GM12878 (cell line): ENCODE measurements around the gene PRRC1. TPM values are rescaled to one million over a fixed set of nuclear protein-coding genes. Genes with fewer than 3 reads are reported as not detected.

Source experiments
- ASH2L ChIP-seq: fragments of 300-600, 200-600 bp; sonication (generic); IDR thresholded peaks from 2 replicates; pipeline ENCODE4 v1.6.1; 2017; ENCODE audit warnings: low read depth, mild to moderate bottlenecking, borderline replicate concordance
- ATF7 ChIP-seq: fragments of 450-650 bp; IDR thresholded peaks from 2 replicates; pipeline ENCODE4 v1.6.1; 2016; ENCODE audit warnings: low read depth, mild to moderate bottlenecking
- BCLAF1 ChIP-seq: fragments of 450-650 bp; IDR thresholded peaks from 2 replicates; pipeline ENCODE4 v1.6.1; 2017; ENCODE audit warnings: antibody characterized with exemption, mild to moderate bottlenecking, moderate library complexity
- BRCA1 ChIP-seq: IDR thresholded peaks from 2 replicates; pipeline ENCODE4 v1.6.1; 2011; ENCODE audit warnings: low read depth, low read length, improper control_type of control experiment
- EGR1 ChIP-seq, 2 experiments: IDR thresholded peaks; 1 replicate in 1 of 2; 2 replicates in 1 of 2; pipeline ENCODE4 v1.6.1; 2011 to 2012; ENCODE audit warnings: low read depth in 2 of 2, low read length in 2 of 2, borderline replicate concordance in 1 of 2, mild to moderate bottlenecking in 1 of 2, moderate library complexity in 1 of 2
- ETV6 ChIP-seq, 2 experiments: fragments of 450-650 bp in 1 of 2; IDR thresholded peaks in 1 of 2; conservative IDR thresholded peaks in 1 of 2; 2 replicates each; pipeline ENCODE4 v1.6.1; 2014; ENCODE audit warnings: antibody characterized with exemption in 1 of 2, borderline replicate concordance in 1 of 2, low read depth in 1 of 2, mild to moderate bottlenecking in 1 of 2, moderate library complexity in 1 of 2
- FOXK2 ChIP-seq: fragments of 450-650 bp; IDR thresholded peaks from 2 replicates; pipeline ENCODE4 v1.6.1; 2017; ENCODE audit warnings: mild to moderate bottlenecking, moderate library complexity
- JUND ChIP-seq: IDR thresholded peaks from 2 replicates; pipeline ENCODE4 v1.6.1; 2012; ENCODE audit warnings: low read depth, mild to moderate bottlenecking, low read length, improper control_type of control experiment, moderate library complexity
- KLF5 ChIP-seq: fragments of 450-650 bp; IDR thresholded peaks from 2 replicates; pipeline ENCODE4 v1.6.1; 2014; ENCODE audit warnings: mild to moderate bottlenecking; ENCODE audit not compliant: partially characterized antibody
- MEF2B ChIP-seq: fragments of 450-650 bp; IDR thresholded peaks from 2 replicates; pipeline ENCODE4 v1.6.1; 2018; ENCODE audit warnings: mild to moderate bottlenecking, moderate library complexity; ENCODE audit not compliant: partially characterized antibody, poor library complexity, severe bottlenecking
- NR2C1 ChIP-seq: fragments of 450-650 bp; IDR thresholded peaks from 2 replicates; pipeline ENCODE4 v1.6.1; 2017; ENCODE audit warnings: antibody characterized with exemption, mild to moderate bottlenecking, moderate library complexity
- POLR2A ChIP-seq: IDR thresholded peaks from 2 replicates; pipeline ENCODE4 v1.6.1; 2011; ENCODE audit warnings: low read depth, mild to moderate bottlenecking, low read length
- SIN3A ChIP-seq: IDR thresholded peaks from 2 replicates; pipeline ENCODE4 v1.6.1; 2012; ENCODE audit warnings: low read depth, low read length, improper control_type of control experiment
- SMAD1 ChIP-seq: fragments of 450-650 bp; IDR thresholded peaks from 2 replicates; pipeline ENCODE4 v1.6.1; 2018; ENCODE audit warnings: mild to moderate bottlenecking, low read depth; ENCODE audit not compliant: partially characterized antibody
- SMAD5 ChIP-seq: IDR thresholded peaks from 2 replicates; pipeline ENCODE4 v1.6.1; 2016; ENCODE audit warnings: antibody characterized with exemption, low read depth
- TCF7 ChIP-seq: IDR thresholded peaks from 2 replicates; pipeline ENCODE4 v1.6.1; 2014; ENCODE audit warnings: antibody characterized with exemption, borderline replicate concordance
- WRNIP1 ChIP-seq: IDR thresholded peaks from 2 replicates; pipeline ENCODE4 v1.6.1; 2011; ENCODE audit warnings: low read depth, low read length, improper control_type of control experiment, borderline replicate concordance
- ZNF384 ChIP-seq: IDR thresholded peaks from 2 replicates; pipeline ENCODE4 v1.6.1; 2012; ENCODE audit warnings: low read depth, mild to moderate bottlenecking, low read length, improper control_type of control experiment, borderline replicate concordance
- ZZZ3 ChIP-seq: IDR thresholded peaks from 2 replicates; pipeline ENCODE4 v1.6.1; 2011; ENCODE audit warnings: low read depth; ENCODE audit not compliant: control insufficient read depth, insufficient read length
- polyA plus RNA-seq, 11 experiments: library from polyadenylated mRNA; depleted of rRNA in 4 of 11; unstranded in 6 of 11; stranded (reverse) in 5 of 11; fragments of >200 nt; fragmentation: Nextera tagmentation in 4 of 11; fragmentation: Illumina TruSeq in 1 of 11; extraction: Ambion mirVana in 4 of 11; extraction: Trizol in 1 of 11; gene quantifications; 1 replicate in 1 of 11; 2 replicates in 10 of 11; pipeline versions ENCODE4 v1.2.1 to v1.2.3, GENCODE V29; 2011 to 2016; ENCODE audit warnings: inconsistent platforms in 2 of 11, missing spikeins in 2 of 11, low read depth in 1 of 11
- total RNA-seq, 4 experiments: library from RNA; depleted of rRNA in 3 of 4; stranded (reverse); fragments of >200 nt in 3 of 4; fragmentation: Illumina TruSeq in 1 of 4; extraction: Trizol in 1 of 4; gene quantifications; 2 replicates each; pipeline versions ENCODE4 v1.2.1 to v1.2.3, GENCODE V29; 2013 to 2021
- TF ChIP-seq, protein P1 (sequence below): IDR thresholded peaks from 2 replicates; pipeline ENCODE4 v1.6.1; 2012; ENCODE audit warnings: low read depth, low read length, improper control_type of control experiment
- TF ChIP-seq, protein P2 (sequence below): fragments of 450-650 bp; formaldehyde crosslinking; IDR thresholded peaks from 2 replicates; pipeline ENCODE4 v1.5.0; 2022; ENCODE audit warnings: mild to moderate bottlenecking, missing genetic modification characterization
- TF ChIP-seq, protein P3 (sequence below): IDR thresholded peaks from 2 replicates; pipeline ENCODE4 v1.6.1; 2011; ENCODE audit warnings: borderline replicate concordance, low read depth, mild to moderate bottlenecking, moderate library complexity, low read length; ENCODE audit not compliant: insufficient read depth, poor library complexity, severe bottlenecking

Gene PRRC1
- total and polyA plus RNA-seq, 10 of the 15 experiments (the other 5 are each of a cell fraction or from before 2014, with no cell fraction given): 19.0 to 54.5 (median 31.0) TPM

DNA sequence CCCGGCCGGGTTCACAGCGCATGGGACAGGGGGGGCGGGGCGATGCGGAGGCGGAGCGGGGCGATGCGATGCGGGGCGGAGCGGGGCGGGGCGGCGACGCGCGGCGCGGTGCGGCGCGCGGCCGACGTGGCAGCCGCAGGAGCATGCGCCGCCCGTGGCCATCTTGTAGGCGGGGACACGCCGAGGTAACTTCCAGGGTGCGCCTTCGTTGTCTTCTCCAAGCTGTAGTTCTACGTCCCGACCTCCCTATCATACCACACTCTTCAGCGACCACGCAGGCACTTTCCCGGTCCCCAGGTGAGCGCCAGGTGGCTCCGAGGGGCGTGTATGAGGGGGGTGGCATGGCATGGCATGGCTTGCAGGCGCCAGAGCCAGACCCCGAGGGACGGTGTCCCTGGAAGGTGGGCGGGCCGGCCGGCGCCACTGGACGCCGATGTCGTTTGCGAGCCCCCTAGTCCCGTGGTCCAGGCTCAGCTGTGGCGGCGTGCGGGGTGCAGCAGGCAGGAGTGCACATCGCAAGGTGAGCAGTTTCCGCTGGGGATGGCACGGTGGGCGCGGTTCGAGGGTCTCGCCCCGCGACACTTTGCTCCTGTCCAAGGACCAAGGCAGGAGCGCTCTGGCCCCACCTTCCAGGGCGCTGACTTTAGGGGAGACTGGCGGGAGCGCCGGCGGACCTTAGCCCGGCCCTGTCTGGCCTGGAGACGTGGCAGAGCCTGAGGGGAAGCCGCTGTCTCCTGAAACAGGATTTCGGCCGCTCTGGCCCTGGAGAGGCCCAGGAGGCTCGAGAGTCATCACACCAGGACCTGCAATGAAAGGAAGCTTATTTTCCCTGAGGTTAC lies at the start of gene PRRC1 (continued):
- TF ChIP-seq, protein P1, sequence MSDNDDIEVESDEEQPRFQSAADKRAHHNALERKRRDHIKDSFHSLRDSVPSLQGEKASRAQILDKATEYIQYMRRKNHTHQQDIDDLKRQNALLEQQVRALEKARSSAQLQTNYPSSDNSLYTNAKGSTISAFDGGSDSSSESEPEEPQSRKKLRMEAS: peak; percentile 9; the same call in 1 of the 2 replicates
- TF ChIP-seq FOXK2 (no peak), SIN3A (no peak), ETV6 (conservative IDR thresholded peaks at IDR 0.05 in 1 of 2, IDR thresholded peaks at IDR 0.05 in 1 of 2; ENCODE audit: borderline replicate concordance in 1 of 2, low read depth in 1 of 2) (no peak), ATF7 (no peak), ASH2L (no peak), MEF2B (no peak), JUND (no peak), SMAD1 (no peak), POLR2A (peak; percentile 89), ZZZ3 (no peak), KLF5 (no peak), NR2C1 (0 out of 2 replicates have a peak, but pooled peaks have one; percentile 8), ZNF384 (no peak), SMAD5 (no peak; the same call in 1 of the 2 replicates), BRCA1 (no peak), TCF7 (no peak), WRNIP1 (no peak), BCLAF1 (no peak), EGR1 (IDR thresholded peaks at IDR 0.05; ENCODE audit: borderline replicate concordance in 1 of 2, low read depth in 2 of 2, low read length in 2 of 2) (peak in 1 of 2 experiments; percentile 74; a peak in 2 of 3 replicates)
- TF ChIP-seq, protein P2, sequence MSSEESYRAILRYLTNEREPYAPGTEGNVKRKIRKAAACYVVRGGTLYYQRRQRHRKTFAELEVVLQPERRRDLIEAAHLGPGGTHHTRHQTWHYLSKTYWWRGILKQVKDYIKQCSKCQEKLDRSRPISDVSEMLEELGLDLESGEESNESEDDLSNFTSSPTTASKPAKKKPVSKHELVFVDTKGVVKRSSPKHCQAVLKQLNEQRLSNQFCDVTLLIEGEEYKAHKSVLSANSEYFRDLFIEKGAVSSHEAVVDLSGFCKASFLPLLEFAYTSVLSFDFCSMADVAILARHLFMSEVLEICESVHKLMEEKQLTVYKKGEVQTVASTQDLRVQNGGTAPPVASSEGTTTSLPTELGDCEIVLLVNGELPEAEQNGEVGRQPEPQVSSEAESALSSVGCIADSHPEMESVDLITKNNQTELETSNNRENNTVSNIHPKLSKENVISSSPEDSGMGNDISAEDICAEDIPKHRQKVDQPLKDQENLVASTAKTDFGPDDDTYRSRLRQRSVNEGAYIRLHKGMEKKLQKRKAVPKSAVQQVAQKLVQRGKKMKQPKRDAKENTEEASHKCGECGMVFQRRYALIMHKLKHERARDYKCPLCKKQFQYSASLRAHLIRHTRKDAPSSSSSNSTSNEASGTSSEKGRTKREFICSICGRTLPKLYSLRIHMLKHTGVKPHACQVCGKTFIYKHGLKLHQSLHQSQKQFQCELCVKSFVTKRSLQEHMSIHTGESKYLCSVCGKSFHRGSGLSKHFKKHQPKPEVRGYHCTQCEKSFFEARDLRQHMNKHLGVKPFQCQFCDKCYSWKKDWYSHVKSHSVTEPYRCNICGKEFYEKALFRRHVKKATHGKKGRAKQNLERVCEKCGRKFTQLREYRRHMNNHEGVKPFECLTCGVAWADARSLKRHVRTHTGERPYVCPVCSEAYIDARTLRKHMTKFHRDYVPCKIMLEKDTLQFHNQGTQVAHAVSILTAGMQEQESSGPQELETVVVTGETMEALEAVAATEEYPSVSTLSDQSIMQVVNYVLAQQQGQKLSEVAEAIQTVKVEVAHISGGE (CRISPR knock-in tag): no peak
- TF ChIP-seq, protein P3, sequence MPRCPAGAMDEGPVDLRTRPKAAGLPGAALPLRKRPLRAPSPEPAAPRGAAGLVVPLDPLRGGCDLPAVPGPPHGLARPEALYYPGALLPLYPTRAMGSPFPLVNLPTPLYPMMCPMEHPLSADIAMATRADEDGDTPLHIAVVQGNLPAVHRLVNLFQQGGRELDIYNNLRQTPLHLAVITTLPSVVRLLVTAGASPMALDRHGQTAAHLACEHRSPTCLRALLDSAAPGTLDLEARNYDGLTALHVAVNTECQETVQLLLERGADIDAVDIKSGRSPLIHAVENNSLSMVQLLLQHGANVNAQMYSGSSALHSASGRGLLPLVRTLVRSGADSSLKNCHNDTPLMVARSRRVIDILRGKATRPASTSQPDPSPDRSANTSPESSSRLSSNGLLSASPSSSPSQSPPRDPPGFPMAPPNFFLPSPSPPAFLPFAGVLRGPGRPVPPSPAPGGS: no peak
